HG03354 (cell line): ENCODE data around the gene ARVCF.

Experiments
- ATAC-seq: cut with Tn5 transposase; IDR thresholded peaks from one replicate; pipeline ENCODE4 v1.9.1; 2021; ENCODE audit warnings: mild to moderate bottlenecking; ENCODE audit not compliant: unreplicated experiment, poor library complexity, severe bottlenecking

ARVCF gene

DNA sequence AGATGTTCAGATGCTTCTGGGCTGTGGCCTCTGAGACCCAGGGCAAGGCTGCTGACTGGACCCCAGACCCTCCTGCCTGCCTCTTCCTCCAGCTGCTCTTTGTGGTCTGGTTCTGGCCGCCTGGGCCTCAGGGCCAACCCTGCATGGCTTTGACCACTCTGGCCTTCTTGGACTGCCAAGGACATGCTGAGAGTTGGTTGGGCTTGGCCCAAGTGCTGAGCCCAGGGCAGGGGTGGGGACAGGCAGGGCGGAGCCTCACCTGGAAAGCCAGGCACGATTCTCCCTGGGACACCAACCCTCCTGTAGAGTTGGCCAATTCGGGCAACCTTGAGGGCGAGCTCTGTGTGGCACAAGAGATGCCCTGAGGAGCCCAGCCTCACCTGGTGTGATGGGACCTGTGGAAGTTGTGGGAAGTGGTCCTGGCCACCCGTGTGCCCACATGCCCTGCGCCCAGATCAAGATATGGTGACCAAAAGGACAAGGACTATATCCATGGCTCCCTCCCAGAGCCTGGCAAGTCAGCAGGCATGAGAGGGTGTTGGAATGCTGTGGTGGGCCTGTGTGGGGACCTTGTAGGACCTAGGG lies 15.9 kb upstream of the ARVCF start:
- ATAC-seq = no peak

DNA sequence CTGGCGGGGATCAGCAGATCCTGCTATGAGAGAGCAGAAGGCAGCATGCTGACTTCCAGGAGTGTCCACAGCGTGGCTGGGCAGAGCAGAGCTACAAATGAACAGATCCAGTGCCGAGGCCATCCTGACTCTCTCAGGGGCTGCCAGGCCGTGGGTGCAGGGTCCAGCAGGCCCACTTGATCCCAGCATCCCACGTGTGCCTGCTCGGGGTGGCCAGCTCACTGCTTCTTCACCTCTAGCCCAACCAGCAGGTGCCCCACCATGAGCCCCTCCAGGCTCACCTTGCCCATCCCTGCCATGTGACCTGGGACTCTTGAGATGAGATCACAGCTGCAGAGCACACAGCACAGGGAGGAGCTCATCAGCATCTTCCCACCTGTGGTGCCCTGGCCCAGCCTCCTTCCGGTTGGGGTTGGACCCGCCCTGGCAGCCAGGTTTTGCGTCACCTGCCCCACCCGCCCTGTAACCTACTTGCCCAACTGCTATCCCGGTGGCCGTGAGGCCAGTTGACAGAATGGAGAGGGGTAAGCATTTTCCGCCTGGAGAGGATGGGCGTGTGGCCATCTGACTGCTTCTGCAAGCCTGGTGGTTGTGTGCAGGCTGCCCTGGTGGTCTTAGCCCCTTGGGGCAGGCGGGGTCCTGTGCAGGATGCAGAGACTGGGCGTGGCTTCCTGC lies 15.2 kb upstream of the ARVCF start:
- no peak for ATAC-seq

DNA sequence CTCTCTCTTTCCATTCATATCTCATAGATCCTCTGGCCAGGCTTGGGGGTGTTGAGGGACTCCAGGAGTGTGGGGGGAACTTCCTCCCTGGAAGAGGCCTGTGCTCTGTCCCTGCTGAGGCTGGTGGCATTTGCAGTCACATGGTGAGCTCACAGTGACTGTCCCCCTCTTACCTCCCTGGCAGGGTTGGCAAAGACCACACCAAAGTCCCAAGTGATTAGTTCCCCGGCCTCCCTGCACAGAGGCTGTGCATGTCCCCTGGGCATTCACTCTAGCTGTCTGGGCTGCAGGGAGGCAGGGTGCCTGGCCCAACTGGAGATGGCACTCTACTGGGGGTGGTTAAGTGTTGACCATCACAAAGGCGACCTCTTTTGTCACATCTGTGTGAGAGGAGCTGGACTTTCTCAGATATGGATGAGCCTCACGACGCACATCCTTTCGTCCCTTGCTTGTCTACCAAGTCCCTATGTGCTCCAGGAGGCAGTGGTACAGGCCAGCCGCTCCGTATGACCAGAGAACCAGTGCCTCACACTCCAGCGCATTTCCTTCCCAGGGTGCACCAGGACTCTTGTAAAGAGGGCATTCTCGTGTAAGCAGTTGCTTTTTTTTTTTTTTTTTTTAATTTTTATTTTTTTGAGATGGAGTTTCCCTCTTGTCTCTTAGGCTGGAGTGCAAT lies 13.1 kb upstream of the ARVCF start:
- no peak for ATAC-seq

DNA sequence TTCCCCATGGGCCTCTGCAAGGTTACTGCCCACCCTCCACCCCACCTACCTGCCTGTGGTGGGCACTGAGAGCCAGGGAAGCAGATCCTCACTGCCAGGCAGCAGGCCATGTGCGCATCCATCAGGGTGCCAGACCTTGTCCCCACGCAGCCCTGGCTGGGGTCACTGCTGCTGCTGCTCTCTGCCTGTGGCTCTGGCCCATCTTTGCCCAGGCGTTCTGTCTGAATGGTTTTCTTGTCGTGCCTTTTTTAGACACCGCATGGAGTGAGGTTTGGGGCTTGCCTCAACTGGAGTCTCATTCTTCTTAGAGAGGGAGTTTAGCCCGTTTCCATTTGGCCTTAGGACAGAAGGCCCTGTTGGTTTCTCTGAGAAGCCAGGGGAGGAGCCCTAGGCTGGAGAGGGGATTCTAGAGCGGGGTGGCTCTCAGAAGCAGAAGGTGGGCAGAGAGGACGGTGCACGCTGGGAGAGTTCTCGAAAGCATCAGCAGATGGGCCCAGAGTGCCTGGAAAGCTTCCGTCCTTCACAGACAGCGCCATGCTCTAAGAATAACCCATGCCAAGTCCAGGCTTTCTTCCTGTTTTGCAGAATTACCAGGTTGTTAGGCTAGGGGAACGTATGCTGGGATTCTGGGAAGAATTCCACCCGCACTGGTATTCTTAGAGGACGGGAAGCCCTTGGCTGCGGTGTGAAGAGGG lies 12.4 kb upstream of the ARVCF start:
- no peak for ATAC-seq

DNA sequence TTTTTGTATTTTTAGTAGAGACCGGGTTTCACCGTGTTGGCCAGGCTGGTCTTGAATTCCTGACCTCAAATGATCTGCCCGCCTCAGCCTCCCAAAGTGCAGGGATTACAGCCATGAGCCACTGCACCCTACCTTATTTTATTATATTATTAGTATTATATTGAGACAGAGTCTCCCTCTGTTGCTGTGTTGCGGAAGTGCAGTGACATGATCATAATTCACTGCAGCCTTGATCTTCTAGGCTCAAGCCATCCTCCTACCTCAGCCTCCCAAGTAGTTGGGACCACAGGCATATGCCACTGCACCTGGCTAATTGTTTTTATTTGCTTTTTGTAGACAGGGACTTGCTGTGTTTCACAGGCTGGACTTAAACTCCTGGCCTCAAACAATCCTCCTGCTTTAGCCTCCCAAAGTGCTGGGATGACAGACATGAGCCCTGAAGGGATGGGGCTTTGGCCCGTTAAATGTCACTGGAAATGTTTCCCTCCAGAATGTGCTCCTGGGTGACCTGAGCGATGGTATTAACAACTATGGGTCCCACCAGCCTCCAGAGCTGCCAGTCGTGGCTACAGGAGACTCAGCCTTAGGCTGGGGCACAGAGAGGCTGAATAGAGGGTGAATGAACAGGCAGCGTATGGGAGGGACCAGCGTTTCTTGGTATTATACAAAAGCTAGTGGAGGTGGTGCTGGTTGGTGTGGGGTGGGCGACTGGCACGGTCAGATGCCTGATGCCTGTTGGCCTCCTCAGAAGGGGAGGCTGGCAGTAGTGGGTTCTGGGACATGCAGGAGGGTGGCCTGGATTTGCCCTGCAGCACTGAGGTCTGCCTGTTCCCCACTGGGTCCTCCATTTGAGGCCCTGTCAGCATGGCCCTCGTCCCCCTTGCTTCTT lies 11.6 kb upstream of the ARVCF start:
- ATAC-seq = no peak

DNA sequence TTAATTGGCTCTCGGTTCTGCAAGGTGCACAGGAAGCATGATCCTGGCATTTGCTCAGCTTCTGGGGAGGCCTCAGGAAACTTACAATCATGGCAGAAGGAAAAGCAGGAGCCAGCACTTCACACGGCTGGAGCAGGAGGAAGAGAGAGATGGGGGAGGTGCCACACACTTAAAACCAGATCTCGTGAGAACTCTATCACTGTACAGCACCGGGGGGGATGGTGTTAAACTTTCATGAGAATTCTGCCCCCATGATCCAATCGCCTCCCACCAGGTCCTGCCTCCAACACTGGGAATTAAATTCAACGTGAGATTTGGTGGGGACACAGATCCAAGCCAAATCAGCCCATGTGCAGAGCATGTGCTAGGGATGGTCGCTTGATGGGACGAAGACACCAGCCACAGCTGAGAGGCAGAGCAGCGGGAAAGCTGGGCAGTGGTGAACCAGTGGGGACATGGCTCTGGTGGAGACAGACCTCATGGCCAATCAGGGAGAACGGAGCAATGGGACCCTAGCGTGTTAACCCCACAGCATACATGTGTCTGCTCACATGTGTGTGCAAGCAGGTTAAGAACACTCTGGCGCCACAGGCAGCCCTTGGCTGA lies 10.5 kb upstream of the ARVCF start:
- no peak for ATAC-seq

DNA sequence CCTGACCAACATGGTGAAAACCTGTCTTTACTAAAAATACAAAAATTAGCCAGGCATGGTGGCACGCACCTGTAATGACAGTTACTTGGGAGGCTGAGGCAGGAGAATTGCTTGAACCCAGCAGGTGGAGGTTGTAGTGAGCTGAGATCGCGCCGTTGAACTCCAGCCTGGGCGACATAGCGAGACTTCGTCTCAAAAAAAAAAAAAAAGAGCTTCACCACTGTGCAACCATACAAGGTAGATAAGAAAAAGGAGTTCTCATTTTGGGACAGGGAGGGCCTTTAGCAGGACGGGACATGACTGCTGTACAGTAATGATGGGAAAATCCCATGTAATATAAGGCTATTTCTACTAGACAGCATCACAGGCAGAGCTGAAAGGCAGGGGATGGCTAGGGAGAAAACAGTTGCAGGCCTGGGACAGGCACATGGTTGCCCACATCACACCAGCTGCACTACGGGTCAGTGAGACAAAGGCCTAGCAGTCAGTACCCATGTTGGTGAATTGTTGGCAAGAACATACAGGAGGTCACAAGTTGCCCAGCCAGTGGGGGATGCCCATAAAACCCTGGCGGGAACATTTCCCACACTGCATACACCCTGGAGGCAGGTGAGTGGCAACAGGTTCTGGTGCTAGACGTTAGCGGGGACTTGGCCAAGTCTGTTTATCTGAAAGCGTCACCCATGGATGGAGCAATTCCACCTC lies 9.7 kb upstream of the ARVCF start:
- ATAC-seq = no peak

DNA sequence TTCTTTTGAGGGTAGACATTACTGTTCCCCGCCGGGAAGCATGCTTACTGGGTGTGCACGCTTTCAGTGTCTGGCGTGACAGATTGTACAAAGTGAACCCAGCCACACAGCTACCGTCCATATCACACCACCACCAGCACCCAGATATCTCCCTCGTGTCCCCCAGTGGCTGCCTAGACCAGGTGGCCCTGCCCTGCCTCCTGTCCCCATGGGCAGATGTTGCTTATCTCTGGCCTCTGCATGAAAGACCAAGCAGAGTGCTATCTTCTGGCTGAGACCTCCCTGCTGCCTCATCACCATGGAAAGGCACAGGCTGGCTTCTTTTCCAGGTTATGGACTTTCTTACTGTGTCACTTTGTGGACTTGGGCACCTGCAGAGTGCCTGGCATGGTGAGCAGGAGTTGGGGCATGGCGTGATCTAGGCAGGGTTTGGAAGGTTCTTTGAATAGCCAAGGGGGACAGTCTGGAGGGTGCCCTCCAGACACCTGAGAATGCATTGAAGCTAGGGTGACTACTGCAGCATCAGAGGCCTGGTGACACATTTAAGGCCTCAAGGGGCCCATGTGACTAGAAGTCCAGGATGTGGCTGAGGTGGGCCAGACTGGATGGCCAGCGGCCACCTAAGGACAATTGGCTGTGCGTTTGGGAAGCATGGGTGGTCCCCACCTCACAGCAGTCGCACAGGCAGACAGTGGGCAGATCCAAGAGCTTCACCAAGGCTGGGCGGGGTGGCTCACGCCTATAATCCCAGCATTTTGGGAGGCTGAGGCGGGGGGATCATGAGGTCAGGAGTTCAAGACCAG lies 9.0 kb upstream of the ARVCF start:
- no peak for ATAC-seq

DNA sequence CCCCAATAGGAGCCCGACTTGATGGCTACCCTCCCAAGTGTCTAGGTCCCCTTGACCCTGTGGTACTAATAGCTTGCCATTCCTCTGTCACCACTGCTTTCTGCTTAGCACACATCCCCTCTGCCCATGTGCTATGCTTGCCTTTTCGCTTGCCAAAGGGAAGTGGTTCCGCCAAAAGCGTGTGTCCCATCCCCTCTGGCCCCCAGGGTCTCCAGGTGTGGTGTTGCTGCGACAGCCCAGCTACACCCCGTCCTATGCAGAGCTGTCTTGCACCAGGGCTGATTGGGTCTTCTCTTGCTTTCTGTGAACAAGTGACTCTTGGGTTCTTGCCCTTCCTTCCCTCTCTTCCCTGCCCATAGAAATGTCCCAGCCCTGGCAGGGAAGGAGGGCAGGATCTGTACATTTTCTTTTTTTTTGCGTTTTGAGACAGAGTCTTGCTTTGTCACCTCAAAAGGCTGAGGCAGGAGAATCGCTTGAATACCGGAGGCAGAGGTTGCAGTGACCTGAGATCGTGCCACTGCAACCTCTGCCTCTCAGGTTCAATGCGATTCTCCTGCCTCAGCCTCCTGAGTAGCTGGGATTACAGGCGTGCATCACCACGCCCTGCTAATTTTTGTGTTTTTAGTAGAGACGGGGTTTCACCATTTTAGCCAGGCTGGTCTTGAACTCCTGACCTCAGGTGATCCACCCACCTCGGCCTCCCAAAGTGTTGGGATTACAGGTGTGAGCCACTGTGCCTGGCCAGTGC lies 8.2 kb upstream of the ARVCF start:
- no peak for ATAC-seq

DNA sequence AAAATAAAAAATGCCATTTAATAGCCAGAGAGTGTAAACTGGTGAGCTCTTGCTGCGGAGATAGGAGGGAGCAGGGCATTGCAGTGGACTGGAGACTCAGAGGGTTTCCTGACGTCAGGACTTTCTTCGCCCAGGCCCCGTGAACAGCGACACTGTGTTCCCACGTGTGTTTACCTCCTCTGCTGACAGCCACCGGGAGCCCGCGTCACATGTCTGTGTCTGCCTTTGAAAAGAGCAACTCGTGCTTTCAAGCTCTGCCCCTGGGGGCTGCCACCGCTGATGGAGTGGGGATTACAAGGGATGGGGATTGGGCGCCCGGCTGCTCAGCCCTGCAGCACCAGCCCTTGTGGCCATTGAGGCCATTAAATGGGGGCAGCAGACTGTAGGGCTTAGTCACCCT lies 7.6 kb upstream of the ARVCF start:
- ATAC-seq = no peak

DNA sequence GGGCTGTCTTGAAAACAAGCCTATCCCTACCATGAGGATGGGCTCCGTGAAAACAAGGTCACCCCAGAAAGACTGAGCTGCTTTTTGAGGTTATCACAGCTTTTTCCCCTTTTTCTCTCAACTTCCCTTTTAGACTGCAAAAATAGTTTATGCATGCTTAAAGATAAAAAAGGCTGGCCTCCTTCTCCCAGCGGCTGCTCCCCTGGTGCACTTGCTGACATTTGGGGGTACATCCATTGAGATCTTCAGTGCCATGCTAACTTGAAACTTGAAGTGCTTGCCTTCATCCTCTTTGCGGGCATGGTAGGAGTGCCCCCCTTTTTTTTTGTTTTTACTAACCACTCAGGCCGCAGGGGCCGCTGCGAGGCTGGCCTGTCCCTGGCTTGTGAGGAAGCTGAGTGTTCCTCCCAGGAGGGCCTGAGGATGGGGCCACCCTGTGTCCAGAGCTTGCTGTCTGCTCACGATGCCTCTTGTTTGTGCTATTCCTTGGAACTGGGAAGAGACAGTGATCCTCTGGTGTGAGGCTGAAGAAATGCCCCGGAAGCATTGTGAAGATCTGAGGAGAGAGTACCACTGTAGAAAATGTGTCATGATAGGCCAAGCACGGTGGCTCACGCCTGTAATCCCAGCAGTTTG lies 6.5 kb upstream of the ARVCF start:
- ATAC-seq = no peak

DNA sequence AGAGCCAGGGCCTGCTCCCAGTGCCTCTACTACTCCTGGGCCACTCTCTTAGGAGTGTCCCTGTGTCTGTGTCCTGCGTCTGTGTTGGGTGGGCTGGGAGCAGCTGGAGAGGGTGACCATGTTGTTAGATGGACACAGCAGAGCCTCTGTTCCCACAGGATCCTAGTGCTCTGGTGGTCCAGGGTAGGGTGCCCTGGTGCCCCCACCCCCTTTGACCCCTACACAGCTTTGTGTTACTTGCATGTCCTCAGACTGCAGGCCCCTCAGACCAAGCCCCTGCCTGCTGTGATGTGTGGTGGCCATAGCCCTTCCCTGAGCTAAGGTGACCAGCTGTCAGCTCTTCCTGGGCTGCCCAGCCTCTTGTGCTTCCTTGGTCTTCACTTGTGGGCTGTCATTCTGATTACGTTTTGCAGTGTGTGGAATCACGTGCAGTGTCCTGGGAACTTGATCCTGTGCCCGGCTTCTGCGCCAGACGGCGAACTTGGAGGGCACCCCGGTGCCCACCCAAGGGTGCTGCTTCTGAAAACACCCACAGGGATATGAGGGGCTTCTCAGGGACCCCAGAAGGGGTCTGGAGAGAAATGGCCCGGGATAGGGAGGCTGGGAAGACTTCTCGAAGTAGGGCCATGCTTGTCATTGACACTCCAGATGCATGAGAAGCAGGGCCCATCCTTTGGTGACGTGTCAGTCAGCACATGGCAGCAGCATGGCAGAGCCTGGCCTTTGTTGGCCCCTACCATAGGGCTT lies 5.8 kb upstream of the ARVCF start:
- no peak for ATAC-seq

DNA sequence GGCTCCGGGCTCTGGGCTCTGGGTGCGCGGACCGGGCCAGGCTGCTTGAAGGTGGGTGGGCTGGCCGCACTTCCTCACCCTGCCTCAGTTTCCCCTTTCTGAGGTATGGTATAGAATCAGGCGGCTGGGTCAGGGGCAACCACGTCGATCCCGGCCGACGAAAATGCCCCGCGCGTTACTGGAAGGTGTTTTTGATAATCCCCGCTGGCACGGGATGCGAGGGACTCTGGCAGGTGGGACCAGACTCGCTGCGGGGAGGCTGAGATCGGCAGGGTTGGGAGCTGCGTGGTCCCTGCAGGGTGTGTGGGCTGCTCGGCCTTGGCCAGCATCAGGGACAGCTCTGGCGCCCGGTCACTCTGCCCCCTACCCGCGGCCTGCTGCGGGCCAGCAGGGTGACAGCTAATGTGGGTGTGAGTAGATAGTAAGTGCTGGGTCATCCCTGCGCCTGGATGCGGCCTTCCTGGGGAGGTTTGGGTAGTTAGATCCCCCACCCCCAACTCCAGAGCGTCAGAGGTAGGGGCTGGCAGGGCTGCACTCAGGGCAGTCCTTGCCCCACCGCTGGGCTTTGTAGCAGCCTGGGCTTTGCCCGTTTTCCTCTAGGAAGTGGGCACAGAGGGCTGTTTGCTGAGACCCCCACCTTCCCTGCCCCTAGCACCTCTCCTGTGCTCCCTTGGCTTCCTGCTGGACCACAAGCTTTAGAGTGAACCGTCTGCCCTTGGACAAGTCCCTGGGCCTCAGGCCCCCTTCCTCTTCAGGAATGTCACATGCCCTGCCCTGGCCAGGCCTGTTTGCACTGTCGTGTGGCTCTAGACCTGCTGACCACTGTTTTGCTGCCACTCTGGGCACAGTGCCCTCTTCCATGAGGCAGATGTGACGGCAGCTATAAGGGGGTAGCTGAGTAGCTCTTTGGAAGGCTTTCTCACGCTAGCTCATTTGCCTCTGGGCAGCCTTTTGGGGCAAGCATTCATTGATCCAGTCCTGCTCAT lies 4.9 kb upstream of the ARVCF start:
- ATAC-seq = no peak

DNA sequence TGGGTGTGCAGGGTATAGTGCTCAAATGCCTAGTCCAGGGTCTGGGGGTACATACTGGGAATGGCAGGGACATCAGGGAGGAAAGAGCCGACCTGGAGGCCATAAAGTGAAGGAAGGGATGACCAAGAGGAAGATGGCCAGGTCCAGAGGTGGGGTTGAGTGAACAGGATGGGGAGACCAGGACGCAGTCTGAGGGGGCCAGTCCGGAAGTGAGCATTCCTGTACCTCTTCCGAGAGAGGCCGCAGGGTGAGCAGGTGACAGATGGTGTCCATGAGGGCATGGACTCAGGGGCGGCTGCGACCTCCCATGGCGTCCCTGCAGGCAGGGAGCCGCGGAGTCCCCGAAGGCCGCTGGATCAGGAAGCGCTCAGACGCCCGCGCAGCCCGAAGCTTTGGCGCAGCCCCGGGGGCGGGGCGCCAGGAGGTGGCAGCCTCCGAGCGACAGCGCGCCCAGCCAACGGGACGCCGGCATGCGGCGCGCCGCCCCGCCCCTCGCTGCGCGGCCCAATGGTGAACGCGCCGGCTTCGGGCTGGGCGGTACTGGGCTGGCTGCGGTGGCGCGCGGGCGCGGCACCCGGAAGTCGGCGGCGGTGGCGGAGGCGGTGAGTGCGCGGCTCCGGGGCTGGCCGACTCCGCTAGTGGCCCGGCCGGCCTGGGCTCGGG lies 4.0 kb upstream of the ARVCF start, which contains the start of gene TANGO2:
TSS of gene TANGO2 (plus strand) at position 578 of the 663 bp plus-strand sequence. CDS start 15,689 bp downstream, outside the sequence.
- ATAC-seq = peak; percentile 73
